T1000 (cell line): ENCODE data around the gene CLEC4C.
"Not testable (repeated sequence)": the region's sequence is repeated elsewhere in the genome, so short reads cannot be mapped to it uniquely, and the experiment has no call there.

ENCODE experiments used
- DNase-seq: peaks from one replicate; lab custom pipeline; 2025; ENCODE audit warnings: mixed read lengths; lab: John Stamatoyannopoulos, UW

CLEC4C gene

GRCh38 chr12:7747246-7747645 is at the start of gene CLEC4C:
TSS of gene CLEC4C (minus strand) at chr12:7747375. CDS start at chr12:7747348, 27 bp downstream.
- no peak for DNase-seq

DNA sequence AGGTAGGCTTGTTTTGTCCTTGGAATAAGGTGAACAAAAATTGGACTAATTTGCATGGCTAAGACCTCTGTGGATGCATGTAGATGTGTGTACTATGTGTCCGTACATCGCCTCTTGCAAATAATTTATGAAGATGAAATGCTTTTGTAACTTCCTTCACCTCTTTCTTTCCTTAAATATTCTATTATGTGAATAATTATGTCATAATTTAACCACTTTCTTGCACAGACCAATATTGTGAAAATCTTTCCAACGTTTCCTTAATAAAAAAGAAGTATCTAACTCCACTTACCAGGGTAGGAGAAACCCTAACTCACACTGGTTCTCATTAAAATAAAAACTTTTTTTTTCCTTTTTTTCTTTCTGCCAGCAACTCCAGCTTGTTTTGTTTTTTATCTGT is 46.0 kb upstream of the CLEC4C start:
- DNase-seq, result no peak

DNA sequence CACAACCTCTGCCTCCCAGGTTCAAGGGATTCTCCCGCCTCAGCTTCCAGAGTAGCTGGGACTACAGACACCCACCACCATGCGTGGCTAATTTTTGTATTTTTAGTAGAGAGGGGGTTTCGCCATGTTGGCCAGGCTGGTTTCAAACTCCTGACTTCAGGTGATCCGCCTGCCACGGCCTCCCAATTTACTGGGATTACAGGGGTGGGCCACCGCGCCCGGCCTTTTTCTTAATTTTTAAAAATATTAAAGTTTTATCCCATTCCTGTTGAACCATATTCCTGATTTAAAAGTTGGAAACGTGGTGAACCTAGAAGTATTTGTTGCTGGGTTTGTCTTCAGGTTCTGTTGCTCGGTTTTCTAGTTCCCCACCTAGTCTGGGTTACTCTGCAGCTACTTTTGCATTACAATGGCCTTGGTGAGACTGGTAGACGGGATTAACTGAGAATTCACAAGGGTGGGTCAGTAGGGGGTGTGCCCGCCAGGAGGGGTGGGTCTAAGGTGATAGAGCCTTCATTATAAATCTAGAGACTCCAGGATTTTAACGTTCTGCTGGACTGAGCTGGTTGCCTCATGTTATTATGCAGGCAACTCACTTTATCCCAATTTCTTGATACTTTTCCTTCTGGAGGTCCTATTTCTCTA is 41.8 kb upstream of the CLEC4C start, which contains the start of gene NANOG:
Gene NANOG (plus strand): TSS at position 519 of the 645 bp plus-strand sequence. CDS start 213 bp downstream, outside the sequence.
- not testable (repeated sequence) for DNase-seq

DNA sequence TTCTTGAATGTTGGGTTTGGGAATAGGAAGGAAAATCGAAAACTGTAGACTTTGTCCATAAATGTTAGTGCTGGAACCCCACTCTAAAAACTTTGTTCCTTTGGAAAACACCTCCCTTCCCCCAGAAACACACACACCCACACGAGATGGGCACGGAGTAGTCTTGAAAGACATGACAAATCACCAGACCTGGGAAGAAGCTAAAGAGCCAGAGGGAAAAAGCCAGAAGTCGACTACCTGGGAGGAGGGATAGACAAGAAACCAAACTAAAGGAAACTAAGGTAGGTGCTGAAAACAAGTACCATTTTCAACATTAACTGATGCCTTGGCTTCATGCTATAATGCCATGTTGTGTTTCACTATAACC is 41.1 kb upstream of the CLEC4C start:
- no peak for DNase-seq

GRCh38 chr12:7787574-7788293 is 40.6 kb upstream of the CLEC4C start:
- no peak for DNase-seq

DNA sequence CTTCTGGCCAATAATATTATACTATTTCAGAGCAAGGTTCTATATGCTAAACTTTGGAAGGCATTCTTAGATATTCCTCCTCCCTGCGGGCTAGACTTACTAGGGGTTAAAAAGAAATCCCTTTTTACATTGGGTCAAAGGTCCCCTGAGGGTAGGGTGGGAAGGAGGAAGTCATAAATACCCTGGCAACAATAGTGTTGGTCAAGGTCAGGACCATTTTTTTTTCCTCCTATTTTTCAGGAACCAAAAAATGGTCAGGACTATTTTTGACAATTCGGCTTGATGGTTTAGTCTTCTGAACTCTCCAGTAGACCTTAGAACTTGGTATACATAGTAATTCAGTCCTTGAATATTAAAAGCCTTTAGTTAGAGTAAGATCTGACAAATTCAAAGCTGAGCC is 37.5 kb upstream of the CLEC4C start:
- no peak for DNase-seq

DNA sequence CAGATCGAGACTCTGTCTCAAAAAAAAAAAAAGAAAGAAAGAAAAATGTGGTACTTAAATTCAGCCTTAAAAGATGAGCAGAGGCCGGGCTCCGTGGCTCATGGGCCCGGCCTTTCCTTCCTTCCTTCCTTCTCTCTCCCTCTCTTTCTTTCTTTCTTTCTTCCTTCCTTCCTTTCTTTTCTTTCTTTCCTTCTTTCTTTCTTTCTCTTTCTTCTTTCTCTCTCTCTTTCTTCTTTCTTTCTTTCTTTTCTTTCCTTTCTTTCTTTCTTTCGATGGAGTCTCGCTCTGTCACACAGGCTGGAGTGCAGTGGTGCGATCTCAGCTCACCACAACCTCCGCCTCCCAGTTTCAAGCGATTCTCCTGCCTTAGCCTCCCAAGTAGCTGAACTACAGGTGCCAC is 36.3 kb upstream of the CLEC4C start:
- DNase-seq, result not testable (repeated sequence)

DNA sequence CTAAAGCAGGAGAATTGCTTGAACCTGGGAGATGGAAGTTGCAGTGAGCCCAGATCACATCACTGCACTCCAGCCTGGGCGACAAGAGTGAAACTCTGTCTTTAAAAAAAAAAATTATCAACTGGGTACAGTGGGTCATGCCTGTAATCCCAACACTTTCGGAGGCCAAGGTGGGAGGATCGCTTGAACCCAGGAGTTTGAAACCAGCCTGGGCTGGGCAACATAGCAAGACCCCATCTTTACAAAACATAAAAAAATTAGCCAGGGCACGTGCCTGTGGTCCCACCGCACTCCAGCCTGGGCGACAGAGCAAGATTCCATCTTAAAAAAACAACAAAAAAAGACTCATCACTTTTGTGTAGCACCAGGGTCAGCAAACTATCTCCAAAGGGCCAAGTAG is 34.9 kb upstream of the CLEC4C start:
- DNase-seq, result no peak

GRCh38 chr12:7781274-7781673 is 34.1 kb upstream of the CLEC4C start:
- no peak for DNase-seq

DNA sequence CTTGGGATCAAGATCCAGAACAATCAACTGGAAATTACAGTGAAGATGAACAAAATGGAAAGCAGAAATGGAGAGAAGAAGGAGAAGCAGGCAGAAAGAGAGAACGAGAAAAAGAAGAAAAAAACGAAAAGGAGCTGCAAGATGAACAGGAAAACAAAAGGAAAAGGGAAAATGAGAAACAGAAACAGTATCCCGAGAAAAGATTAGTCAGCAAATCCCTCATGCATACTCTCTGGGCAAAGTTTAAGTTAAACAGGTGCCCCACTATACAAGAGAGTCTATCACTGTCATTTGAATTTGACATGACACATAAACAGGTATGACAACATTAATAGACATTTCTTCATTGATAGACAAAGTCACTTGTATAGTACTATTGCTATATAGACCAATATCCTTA is 22.8 kb upstream of the CLEC4C start:
- no peak for DNase-seq

DNA sequence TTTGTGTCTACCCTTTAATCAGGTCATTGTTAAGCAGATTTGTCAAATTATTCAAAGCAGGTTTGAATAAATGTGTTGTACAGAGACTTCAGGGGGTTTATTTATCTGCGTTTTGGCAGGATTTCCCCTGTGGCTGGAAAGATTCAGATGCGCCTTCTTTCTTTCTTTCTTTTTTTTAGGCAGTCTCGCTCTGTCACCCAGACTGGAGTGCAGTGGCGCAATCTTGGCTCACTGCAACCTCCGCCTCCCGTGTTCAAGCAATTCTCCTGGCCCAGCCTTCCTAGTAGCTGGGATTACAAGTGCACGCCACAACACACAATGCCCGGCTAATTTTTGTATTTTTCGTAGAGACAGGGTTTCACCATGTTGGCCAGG is 11.6 kb upstream of the CLEC4C start:
- DNase-seq, result no peak

- DNase-seq, result no peak
These were observed 9.8 kb upstream of the CLEC4C start for GRCh38 chr12:7756993-7757392.

GRCh38 chr12:7755668-7756067 is 8.5 kb upstream of the CLEC4C start:
- not testable (repeated sequence) for DNase-seq

GRCh38 chr12:7751941-7752922 is 5.1 kb upstream of the CLEC4C start:
- not testable (repeated sequence) for DNase-seq

GRCh38 chr12:7751394-7751793 is 4.2 kb upstream of the CLEC4C start:
- DNase-seq, result no peak

DNA sequence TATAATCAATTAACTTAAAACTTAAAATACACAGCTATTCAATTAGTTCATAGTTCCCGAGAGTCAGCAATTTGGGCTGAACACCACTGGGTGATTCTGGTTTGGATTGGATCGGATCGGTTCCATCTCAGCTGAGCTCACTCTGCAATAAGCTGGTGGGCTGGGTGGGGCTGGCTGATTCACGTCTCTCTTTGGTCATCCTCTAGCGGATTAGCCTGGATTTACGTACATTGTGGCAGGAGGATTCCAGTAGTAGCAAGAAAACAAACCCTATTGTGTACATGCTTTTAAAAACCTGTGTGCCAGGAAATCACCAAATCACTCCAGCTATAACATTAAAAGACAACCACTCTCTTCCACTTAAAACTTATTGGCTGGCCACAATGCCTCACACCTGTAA is 3.2 kb upstream of the CLEC4C start:
- no peak for DNase-seq

DNA sequence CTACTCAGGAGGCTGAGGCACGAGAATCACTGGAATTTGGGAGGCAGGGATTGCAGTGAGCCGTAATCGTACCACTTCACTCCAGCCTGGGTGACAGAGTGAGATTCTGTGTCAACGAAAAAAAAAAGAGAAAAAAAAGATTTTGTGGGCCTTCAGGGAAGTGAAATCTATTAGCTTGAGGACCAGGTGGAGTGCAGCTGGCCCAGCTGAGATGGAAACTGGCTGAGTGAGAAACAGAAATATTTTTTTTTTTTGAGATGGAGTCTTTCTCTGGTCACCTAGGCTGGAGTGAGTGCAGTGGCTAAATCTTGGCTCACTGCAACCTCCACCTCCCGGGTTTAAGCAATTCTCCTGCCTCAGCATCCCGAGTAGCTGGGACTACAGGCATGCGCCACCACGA is 2.3 kb upstream of the CLEC4C start:
- DNase-seq, result no peak

DNA sequence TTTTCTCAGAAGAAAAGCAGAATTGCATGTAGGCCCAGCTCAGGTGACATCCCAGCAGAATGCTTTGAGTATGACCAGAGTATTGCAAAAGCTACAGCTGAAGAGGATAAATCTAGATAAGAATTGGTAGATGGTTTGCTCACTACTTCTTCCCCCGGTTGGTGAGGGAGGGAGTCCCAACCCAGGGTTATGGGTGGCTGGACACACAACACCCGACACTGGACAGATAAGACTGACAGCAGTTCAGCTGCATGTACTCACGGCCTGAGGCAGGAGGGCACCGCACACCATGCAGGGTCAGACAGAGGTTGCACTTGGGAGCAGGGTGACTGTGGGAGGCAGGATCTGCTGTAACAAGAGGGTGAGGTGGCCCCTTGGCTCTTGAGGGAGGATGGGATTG is 1.7 kb upstream of the CLEC4C start:
- no peak for DNase-seq

DNA sequence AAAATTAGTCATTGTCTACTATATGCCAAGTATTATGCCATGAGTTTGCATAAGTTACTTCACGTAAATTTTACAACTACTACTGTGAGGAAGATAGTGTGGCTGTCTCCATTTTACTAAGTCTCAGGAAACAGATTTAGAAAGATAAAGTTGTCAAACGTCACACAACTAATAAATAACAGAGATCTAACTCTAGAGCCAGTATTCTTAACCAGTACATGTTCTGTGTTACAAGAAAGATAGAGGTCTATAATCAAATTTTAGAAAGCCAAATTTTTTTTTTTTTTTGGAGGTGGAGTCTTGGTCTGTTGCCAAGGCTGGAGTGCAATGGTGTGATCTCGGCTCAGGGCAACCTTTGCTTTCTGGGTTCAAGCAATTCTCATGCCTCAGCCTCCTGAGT is 14.2 kb downstream of the CLEC4C start:
- DNase-seq, result no peak

- DNase-seq, result no peak
These were observed 15.7 kb downstream of the CLEC4C start for GRCh38 chr12:7731486-7731885.

GRCh38 chr12:7730984-7731383 is 16.2 kb downstream of the CLEC4C start:
- DNase-seq, result not testable (repeated sequence)

- no peak for DNase-seq
These were observed 17.4 kb downstream of the CLEC4C start for GRCh38 chr12:7729746-7730145.

DNA sequence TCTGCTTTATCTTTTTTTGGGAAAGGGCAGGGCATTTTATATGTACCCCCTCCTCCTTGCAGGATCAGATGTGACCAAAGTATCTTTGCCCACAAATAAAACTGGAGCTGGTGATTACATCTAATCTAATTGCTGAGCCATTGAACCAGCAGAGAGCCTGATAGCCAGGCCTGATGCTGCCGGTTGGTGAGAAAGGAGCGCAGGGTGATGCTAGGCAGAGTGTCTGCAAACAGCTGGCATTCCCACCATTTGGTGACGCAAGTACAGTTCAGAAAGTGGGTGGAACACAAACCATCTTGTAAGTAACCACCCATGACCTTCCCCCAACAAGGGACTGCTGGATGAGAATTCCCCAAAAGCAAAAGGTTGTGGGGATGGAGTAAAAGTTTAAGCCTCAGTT is 23.2 kb downstream of the CLEC4C start:
- no peak for DNase-seq
